Naive thymus-derived CD8-positive, alpha-beta T cell (primary cell): ENCODE measurements around the gene TMEM271. TPM values are rescaled to one million over a fixed set of nuclear protein-coding genes. Genes with fewer than 3 reads are reported as not detected.

Experiments
- ATAC-seq, 2 donors: fragments of 150-1000 bp; cut with Tn5 transposase in 1 of 2; sonication (Bioruptor Pico), chemical (Tn5 transposase) in 1 of 2; 1 replicate in 1 of 2; 2 replicates in 1 of 2; pipeline ENCODE4 v1.10.0; 2021; ENCODE audit warnings: mild to moderate bottlenecking in 2 of 2, moderate library complexity in 2 of 2
- POLR2A ChIA-PET: fragments of 350-600 bp; sonication (Branson Sonifier 250); formaldehyde crosslinking; loops from one replicate; lab custom pipeline; 2021; ENCODE audit warnings: antibody characterized with exemption; lab: Charles Lee
- DNase-seq, 10 donors: peaks; one replicate each; pipeline versions ENCODE4 v3.0.0 to v3.0.0-alpha.2; 2020 to 2022
- H3K27ac Mint-ChIP-seq, 10 donors: one replicate each; pipeline ENCODE4 v1.8.0; 2020 to 2022; ENCODE audit warnings: mild to moderate bottlenecking in 10 of 10, mixed read lengths in 10 of 10, moderate library complexity in 4 of 10, inconsistent platforms in 1 of 10
- H3K27me3 Mint-ChIP-seq, 5 donors: one replicate each; pipeline ENCODE4 v1.8.0; 2021 to 2022; ENCODE audit warnings: mixed read lengths in 5 of 5
- H3K36me3 Mint-ChIP-seq, 3 donors: one replicate each; pipeline ENCODE4 v1.8.0; 2020 to 2022; ENCODE audit warnings: mixed read lengths in 3 of 3, mild to moderate bottlenecking in 2 of 3, inconsistent platforms in 1 of 3
- H3K4me1 Mint-ChIP-seq, 4 donors: one replicate each; pipeline ENCODE4 v1.8.0; 2021 to 2022; ENCODE audit warnings: mixed read lengths in 4 of 4
- H3K4me3 Mint-ChIP-seq, 10 donors: one replicate each; pipeline ENCODE4 v1.8.0; 2020 to 2022; ENCODE audit warnings: mild to moderate bottlenecking in 10 of 10, mixed read lengths in 10 of 10, moderate library complexity in 6 of 10, inconsistent platforms in 1 of 10
- H3K9me3 Mint-ChIP-seq, 9 donors: one replicate each; pipeline ENCODE4 v1.8.0; 2020 to 2022; ENCODE audit warnings: mixed read lengths in 9 of 9, mild to moderate bottlenecking in 3 of 9, inconsistent platforms in 1 of 9, moderate library complexity in 1 of 9
- polyA plus RNA-seq, 3 donors: library from polyadenylated mRNA; unstranded; fragments of 300-500 nt; fragmentation: Illumina TruSeq; gene quantifications; one replicate each; pipeline ENCODE4 v1.2.3, GENCODE V29; 2021
- total RNA-seq, 8 experiments: library from RNA in 2 of 8; stranded (reverse) in 2 of 8; gene quantifications; one replicate each; pipeline ENCODE4 v1.2.3 and lab custom pipeline; 2021 to 2026

Gene TMEM271
- total and polyA plus RNA-seq, 5 experiments from 2014 or later, result not detected

- no peaks in the 10 kb centered on the region for H3K27me3 Mint-ChIP-seq
- no peaks in the 10 kb centered on the region for H3K4me1 Mint-ChIP-seq
- ATAC-seq (no peak), DNase-seq (no peak)
- no peak overlapping the region for H3K27ac Mint-ChIP-seq
- peaks cover 4 to 38% (median 34%) of the 10 kb centered on the region in 3 donors for H3K36me3 Mint-ChIP-seq
- H3K4me3 Mint-ChIP-seq, result no peak overlapping the region
- POLR2A ChIA-PET, result no interaction called here
- peaks cover 0 to 12% (median 2%) of the 10 kb centered on the region in 9 donors for H3K9me3 Mint-ChIP-seq
Measured at GRCh38 chr4:538542-539142, 37.5 kb downstream of the TMEM271 start.

- Mint-ChIP-seq H3K4me3 (no peak overlapping the region), H3K4me1 (peaks cover 0 to 2% (median 0%) of the 10 kb centered on the region in 4 donors), H3K36me3 (peaks cover 4 to 41% (median 35%) of the 10 kb centered on the region in 3 donors), H3K9me3 (peaks cover 0 to 10% (median 0%) of the 10 kb centered on the region in 9 donors), H3K27ac (peak overlapping the region in 1 of 10 donors; percentile 40), H3K27me3 (no peaks in the 10 kb centered on the region)
- ATAC-seq (no peak), DNase-seq (no peak)
- POLR2A ChIA-PET, result no interaction called here
Measured at GRCh38 chr4:537436-538264, 38.4 kb downstream of the TMEM271 start.

- Mint-ChIP-seq H3K27me3 (no peaks in the 10 kb centered on the region), H3K9me3 (peaks cover 0 to 10% (median 0%) of the 10 kb centered on the region in 9 donors), H3K4me3 (no peak overlapping the region), H3K27ac (no peak overlapping the region), H3K4me1 (peaks cover 0 to 7% (median 3%) of the 10 kb centered on the region in 4 donors), H3K36me3 (peaks cover 4 to 48% (median 40%) of the 10 kb centered on the region in 3 donors)
- DNase-seq (no peak), ATAC-seq (no peak)
- POLR2A ChIA-PET, result interaction anchor here (0.6 kb wide), 1 partner anchor 231 kb away, joined by 4 read pairs; no protein-coding TSS in a partner anchor
Measured at GRCh38 chr4:536351-536972, 39.6 kb downstream of the TMEM271 start.

GRCh38 chr4:535924-536281 lies 40.2 kb downstream of the TMEM271 start:
- POLR2A ChIA-PET, result interaction anchor here (0.6 kb wide), 1 partner anchor 230 kb away, joined by 4 read pairs; no protein-coding TSS in a partner anchor

GRCh38 chr4:535181-535923 lies 40.7 kb downstream of the TMEM271 start:
- DNase-seq, result no peak
- Mint-ChIP-seq H3K27me3 (no peaks in the 10 kb centered on the region), H3K4me1 (peaks cover 0 to 7% (median 3%) of the 10 kb centered on the region in 4 donors), H3K27ac (peak overlapping the region in 1 of 10 donors; percentile 28), H3K36me3 (peaks cover 4 to 57% (median 44%) of the 10 kb centered on the region in 3 donors), H3K9me3 (peaks cover 0 to 5% (median 0%) of the 10 kb centered on the region in 9 donors), H3K4me3 (no peak overlapping the region)
- ATAC-seq, result no peak
- POLR2A ChIA-PET, result no interaction called here

More at GRCh38 chr4:535924-536281, 40.2 kb downstream of the TMEM271 start:
- H3K4me3 Mint-ChIP-seq, result no peak overlapping the region
- DNase-seq, result no peak
- no peak for ATAC-seq
- H3K36me3 Mint-ChIP-seq, result peaks cover 4 to 51% (median 40%) of the 10 kb centered on the region in 3 donors
- peaks cover 0 to 7% (median 3%) of the 10 kb centered on the region in 4 donors for H3K4me1 Mint-ChIP-seq
- H3K27me3 Mint-ChIP-seq, result no peaks in the 10 kb centered on the region
- no peak overlapping the region for H3K27ac Mint-ChIP-seq
- H3K9me3 Mint-ChIP-seq, result peaks cover 0 to 7% (median 0%) of the 10 kb centered on the region in 9 donors

- H3K9me3 Mint-ChIP-seq, result peaks cover 0 to 5% (median 0%) of the 10 kb centered on the region in 9 donors
- peaks cover 4 to 64% (median 46%) of the 10 kb centered on the region in 3 donors for H3K36me3 Mint-ChIP-seq
- no peak overlapping the region for H3K4me3 Mint-ChIP-seq
- H3K27ac Mint-ChIP-seq, result peak overlapping the region in 2 of 10 donors; percentile 18 to 28
- peaks cover 0 to 8% (median 4%) of the 10 kb centered on the region in 4 donors for H3K4me1 Mint-ChIP-seq
- H3K27me3 Mint-ChIP-seq, result no peaks in the 10 kb centered on the region
- ATAC-seq (no peak), DNase-seq (no peak)
- POLR2A ChIA-PET, result no interaction called here
Measured at GRCh38 chr4:534576-535151, 41.4 kb downstream of the TMEM271 start.

GRCh38 chr4:534101-534575 lies 42.0 kb downstream of the TMEM271 start:
- Mint-ChIP-seq H3K36me3 (peaks cover 4 to 65% (median 45%) of the 10 kb centered on the region in 3 donors), H3K4me3 (no peak overlapping the region), H3K9me3 (peaks cover 0 to 5% (median 0%) of the 10 kb centered on the region in 9 donors), H3K4me1 (peaks cover 0 to 8% (median 4%) of the 10 kb centered on the region in 4 donors), H3K27me3 (no peaks in the 10 kb centered on the region), H3K27ac (no peak overlapping the region)
- ATAC-seq (no peak), DNase-seq (no peak)
- POLR2A ChIA-PET, result no interaction called here

GRCh38 chr4:533318-534100 lies 42.6 kb downstream of the TMEM271 start:
- POLR2A ChIA-PET, result no interaction called here
- ATAC-seq (no peak), DNase-seq (no peak)
- H3K4me1 Mint-ChIP-seq, result peaks cover 0 to 14% (median 4%) of the 10 kb centered on the region in 4 donors
- peaks cover 0 to 5% (median 0%) of the 10 kb centered on the region in 9 donors for H3K9me3 Mint-ChIP-seq
- H3K36me3 Mint-ChIP-seq, result peaks cover 4 to 65% (median 43%) of the 10 kb centered on the region in 3 donors
- no peaks in the 10 kb centered on the region for H3K27me3 Mint-ChIP-seq
- H3K27ac Mint-ChIP-seq, result peak overlapping the region in 1 of 10 donors; percentile 80
- H3K4me3 Mint-ChIP-seq, result no peak overlapping the region

- H3K27ac Mint-ChIP-seq, result peak overlapping the region in 3 of 10 donors; percentile 37 to 80 (median 78)
Measured at GRCh38 chr4:532588-533317, 43.3 kb downstream of the TMEM271 start.

GRCh38 chr4:531721-532565 lies 44.2 kb downstream of the TMEM271 start:
- H3K4me1 Mint-ChIP-seq, result peaks cover 0 to 18% (median 5%) of the 10 kb centered on the region in 4 donors
- peaks cover 0 to 4% (median 0%) of the 10 kb centered on the region in 9 donors for H3K9me3 Mint-ChIP-seq
- no peaks in the 10 kb centered on the region for H3K27me3 Mint-ChIP-seq
- POLR2A ChIA-PET, result no interaction called here
- H3K27ac Mint-ChIP-seq, result peak overlapping the region in 2 of 10 donors; percentile 31 to 80
- ATAC-seq, result no peak
- peaks cover 0 to 70% (median 47%) of the 10 kb centered on the region in 3 donors for H3K36me3 Mint-ChIP-seq
- no peak for DNase-seq
- H3K4me3 Mint-ChIP-seq, result no peak overlapping the region

More at GRCh38 chr4:532588-533317, 43.3 kb downstream of the TMEM271 start:
- Mint-ChIP-seq H3K4me1 (peaks cover 0 to 18% (median 5%) of the 10 kb centered on the region in 4 donors), H3K4me3 (no peak overlapping the region), H3K9me3 (peaks cover 0 to 4% (median 0%) of the 10 kb centered on the region in 9 donors), H3K27me3 (no peaks in the 10 kb centered on the region), H3K36me3 (peaks cover 0 to 68% (median 41%) of the 10 kb centered on the region in 3 donors)
- DNase-seq (no peak), ATAC-seq (no peak)
- POLR2A ChIA-PET, result no interaction called here
